A673 (cell line): ENCODE measurements around the gene EEF2K.

ENCODE experiments used
- CTCF ChIP-seq: fragments of 300-800, 200-600 bp; sonication (generic); conservative IDR thresholded peaks from 2 replicates; pipeline ENCODE4 v1.5.1; 2017; ENCODE audit warnings: low read depth, mild to moderate bottlenecking, antibody characterized with exemption, low read length, moderate library complexity, mixed read lengths
- EZH2 ChIP-seq: fragments of 200-600 bp; sonication (generic); IDR thresholded peaks from 2 replicates; pipeline ENCODE4 v1.6.1; 2017; ENCODE audit warnings: borderline replicate concordance, low read depth, mild to moderate bottlenecking, mixed read lengths, antibody characterized with exemption, low read length; ENCODE audit not compliant: poor library complexity, severe bottlenecking

- no peak for TF ChIP-seq CTCF
- TF ChIP-seq EZH2 = no peak
These were observed 33.2 kb downstream of the EEF2K start for GRCh38 chr16:22239131-22239805.
